ENCODE measurements around the gene NLRP1.

- TF ChIP-seq, protein P1, sequence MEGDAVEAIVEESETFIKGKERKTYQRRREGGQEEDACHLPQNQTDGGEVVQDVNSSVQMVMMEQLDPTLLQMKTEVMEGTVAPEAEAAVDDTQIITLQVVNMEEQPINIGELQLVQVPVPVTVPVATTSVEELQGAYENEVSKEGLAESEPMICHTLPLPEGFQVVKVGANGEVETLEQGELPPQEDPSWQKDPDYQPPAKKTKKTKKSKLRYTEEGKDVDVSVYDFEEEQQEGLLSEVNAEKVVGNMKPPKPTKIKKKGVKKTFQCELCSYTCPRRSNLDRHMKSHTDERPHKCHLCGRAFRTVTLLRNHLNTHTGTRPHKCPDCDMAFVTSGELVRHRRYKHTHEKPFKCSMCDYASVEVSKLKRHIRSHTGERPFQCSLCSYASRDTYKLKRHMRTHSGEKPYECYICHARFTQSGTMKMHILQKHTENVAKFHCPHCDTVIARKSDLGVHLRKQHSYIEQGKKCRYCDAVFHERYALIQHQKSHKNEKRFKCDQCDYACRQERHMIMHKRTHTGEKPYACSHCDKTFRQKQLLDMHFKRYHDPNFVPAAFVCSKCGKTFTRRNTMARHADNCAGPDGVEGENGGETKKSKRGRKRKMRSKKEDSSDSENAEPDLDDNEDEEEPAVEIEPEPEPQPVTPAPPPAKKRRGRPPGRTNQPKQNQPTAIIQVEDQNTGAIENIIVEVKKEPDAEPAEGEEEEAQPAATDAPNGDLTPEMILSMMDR (IDR thresholded peaks at IDR 0.05) = no peak
- TF ChIP-seq POLR2A (IDR thresholded peaks at IDR 0.05) = no peak
Measured at GRCh38 chr17:5531085-5531418, 53.3 kb downstream of the NLRP1 start.
